NOMO-1 treated with dmso at 0.1 percent for 144 hours (cell line): ENCODE results near the gene CYP24A1.

Source experiments
- DNase-seq: peaks from one replicate; lab custom pipeline; 2025; ENCODE audit not compliant: unreplicated experiment; lab: John Stamatoyannopoulos, UW

Gene CYP24A1

GRCh38 chr20:54204063-54204462 is 30.3 kb upstream of the CYP24A1 start:
- no peak for DNase-seq

- no peak for DNase-seq
Observed at GRCh38 chr20:54203281-54203680, 29.5 kb upstream of the CYP24A1 start.

GRCh38 chr20:54201268-54201846 is 27.6 kb upstream of the CYP24A1 start:
- DNase-seq = no peak

GRCh38 chr20:54200487-54201267 is 26.9 kb upstream of the CYP24A1 start:
- DNase-seq = no peak

- peak; percentile 37 for DNase-seq
Observed at GRCh38 chr20:54199721-54200176, 26.0 kb upstream of the CYP24A1 start.

GRCh38 chr20:54199283-54199682 is 25.5 kb upstream of the CYP24A1 start:
- DNase-seq = no peak

- DNase-seq = peak; percentile 5
Observed at GRCh38 chr20:54197621-54198604, 24.1 kb upstream of the CYP24A1 start.

- DNase-seq = no peak
Observed at GRCh38 chr20:54195483-54196472, 22.0 kb upstream of the CYP24A1 start.

GRCh38 chr20:54194724-54195438 is 21.1 kb upstream of the CYP24A1 start:
- no peak for DNase-seq

GRCh38 chr20:54193817-54194216 is 20.0 kb upstream of the CYP24A1 start:
- DNase-seq = no peak

GRCh38 chr20:54190217-54190616 is 16.4 kb upstream of the CYP24A1 start:
- DNase-seq = no peak

- DNase-seq = no peak
Observed at GRCh38 chr20:54189630-54190029, 15.8 kb upstream of the CYP24A1 start.

GRCh38 chr20:54188132-54188849 is 14.5 kb upstream of the CYP24A1 start:
- DNase-seq = no peak

- no peak for DNase-seq
Observed at GRCh38 chr20:54184904-54185626, 11.3 kb upstream of the CYP24A1 start.

GRCh38 chr20:54184071-54184470 is 10.3 kb upstream of the CYP24A1 start:
- DNase-seq = no peak

GRCh38 chr20:54180931-54181330 is 7.1 kb upstream of the CYP24A1 start:
- DNase-seq = no peak

- no peak for DNase-seq
Observed at GRCh38 chr20:54179946-54180345, 6.2 kb upstream of the CYP24A1 start.

- DNase-seq = no peak
Observed at GRCh38 chr20:54178256-54178655, 4.5 kb upstream of the CYP24A1 start.
